Measurements from ENCODE around the gene HCAR2.

Gene HCAR2

DNA sequence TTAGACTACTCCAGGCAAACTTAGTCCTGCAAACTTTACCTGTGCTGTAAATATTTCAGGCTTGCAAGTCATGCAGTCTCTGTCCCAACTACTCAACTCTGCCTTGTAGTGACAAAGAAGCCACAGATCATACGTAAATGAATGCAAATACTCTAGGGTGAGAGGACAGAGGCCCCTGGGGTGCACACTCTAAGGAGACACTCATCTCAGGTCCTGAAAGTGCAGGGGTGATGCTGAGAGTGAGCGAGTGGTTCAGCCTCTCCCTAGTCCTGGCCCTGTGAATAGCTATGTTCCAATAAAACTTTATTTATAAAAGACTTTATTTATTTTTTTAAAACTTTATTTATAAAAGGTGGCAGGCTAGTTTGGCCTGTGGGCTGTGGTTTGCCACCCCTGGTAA, 34.9 kb downstream of the HCAR2 start:
- CTCF ChIA-PET, result no interaction called here
- DNase-seq (ENCODE audit: extremely low spot score), result no peak
- no peak for TF ChIP-seq HDGF (IDR thresholded peaks at IDR 0.05; ENCODE audit: borderline replicate concordance)
- TF ChIP-seq PKNOX1 (IDR thresholded peaks at IDR 0.05), result no peak
- TF ChIP-seq ARNT (IDR thresholded peaks at IDR 0.05), result no peak
- no peak for TF ChIP-seq FOXK2 (IDR thresholded peaks at IDR 0.05)
- no peak for TF ChIP-seq BHLHE40 (IDR thresholded peaks at IDR 0.05; ENCODE audit: borderline replicate concordance)
- TF ChIP-seq TARDBP (IDR thresholded peaks at IDR 0.05), result no peak
- TF ChIP-seq L3MBTL2 (conservative IDR thresholded peaks at IDR 0.05), result no peak
- TF ChIP-seq SUZ12 (IDR thresholded peaks at IDR 0.05), result no peak
- no peak for TF ChIP-seq CTBP1 (IDR thresholded peaks at IDR 0.05; ENCODE audit: borderline replicate concordance)
- TF ChIP-seq ZNF384 (IDR thresholded peaks at IDR 0.05), result no peak
- TF ChIP-seq SP1 (IDR thresholded peaks at IDR 0.05), result no peak
- no peak for TF ChIP-seq FOXM1 (IDR thresholded peaks at IDR 0.05; ENCODE audit: borderline replicate concordance)
- no peak for TF ChIP-seq ELF4 (IDR thresholded peaks at IDR 0.05)
- no peak for TF ChIP-seq NFRKB (IDR thresholded peaks at IDR 0.05)
- no peak for TF ChIP-seq LEF1 (IDR thresholded peaks at IDR 0.05; ENCODE audit: borderline replicate concordance)
- TF ChIP-seq FOXA1 (IDR thresholded peaks at IDR 0.05), result no peak
- POLR2A ChIA-PET, result no interaction called here

GRCh38 chr12:122665759-122666158, 37.4 kb downstream of the HCAR2 start:
- no peak for TF ChIP-seq LEF1 (IDR thresholded peaks at IDR 0.05; ENCODE audit: borderline replicate concordance)
- no peak for TF ChIP-seq HDGF (IDR thresholded peaks at IDR 0.05; ENCODE audit: borderline replicate concordance)
- no peak for TF ChIP-seq FOXK2 (IDR thresholded peaks at IDR 0.05)
- no peak for TF ChIP-seq NFRKB (IDR thresholded peaks at IDR 0.05)
- TF ChIP-seq ELF4 (IDR thresholded peaks at IDR 0.05), result no peak
- no peak for TF ChIP-seq L3MBTL2 (conservative IDR thresholded peaks at IDR 0.05)
- TF ChIP-seq CTBP1 (IDR thresholded peaks at IDR 0.05; ENCODE audit: borderline replicate concordance), result no peak
- no peak for TF ChIP-seq TARDBP (IDR thresholded peaks at IDR 0.05)
- TF ChIP-seq FOXM1 (IDR thresholded peaks at IDR 0.05; ENCODE audit: borderline replicate concordance), result no peak
- no peak for TF ChIP-seq SUZ12 (IDR thresholded peaks at IDR 0.05)
- TF ChIP-seq PKNOX1 (IDR thresholded peaks at IDR 0.05), result no peak
- TF ChIP-seq SP1 (IDR thresholded peaks at IDR 0.05), result no peak
- TF ChIP-seq FOXA1 (IDR thresholded peaks at IDR 0.05), result no peak
- TF ChIP-seq ARNT (IDR thresholded peaks at IDR 0.05), result no peak
- no peak for TF ChIP-seq ZNF384 (IDR thresholded peaks at IDR 0.05)
- TF ChIP-seq BHLHE40 (IDR thresholded peaks at IDR 0.05; ENCODE audit: borderline replicate concordance), result no peak
- no peak for DNase-seq (ENCODE audit: extremely low spot score)
- ChIA-PET CTCF (no interaction called here), POLR2A (no interaction called here)

GRCh38 chr12:122665349-122665748, 37.8 kb downstream of the HCAR2 start:
- CTCF ChIA-PET, result no interaction called here
- DNase-seq (ENCODE audit: extremely low spot score), result no peak
- POLR2A ChIA-PET, result no interaction called here
- TF ChIP-seq FOXK2 (IDR thresholded peaks at IDR 0.05) (no peak), ELF4 (IDR thresholded peaks at IDR 0.05) (no peak), L3MBTL2 (conservative IDR thresholded peaks at IDR 0.05) (no peak), PKNOX1 (IDR thresholded peaks at IDR 0.05) (0 out of 2 replicates have a peak, but pooled peaks have one; percentile 4), LEF1 (IDR thresholded peaks at IDR 0.05; ENCODE audit: borderline replicate concordance) (no peak), CTBP1 (IDR thresholded peaks at IDR 0.05; ENCODE audit: borderline replicate concordance) (no peak)

- TF ChIP-seq L3MBTL2 (conservative IDR thresholded peaks at IDR 0.05) (no peak), FOXA1 (IDR thresholded peaks at IDR 0.05) (no peak), FOXK2 (IDR thresholded peaks at IDR 0.05) (no peak), ZNF384 (IDR thresholded peaks at IDR 0.05) (no peak), ELF4 (IDR thresholded peaks at IDR 0.05) (no peak)
- no peak for DNase-seq (ENCODE audit: extremely low spot score)
- ChIA-PET POLR2A (no interaction called here), CTCF (no interaction called here)
Measured at GRCh38 chr12:122661938-122662337, 41.2 kb downstream of the HCAR2 start.

- ChIA-PET POLR2A (no interaction called here), CTCF (no interaction called here)
- no peak for TF ChIP-seq BHLHE40 (IDR thresholded peaks at IDR 0.05; ENCODE audit: borderline replicate concordance)
- TF ChIP-seq CTBP1 (IDR thresholded peaks at IDR 0.05; ENCODE audit: borderline replicate concordance), result no peak
- TF ChIP-seq LEF1 (IDR thresholded peaks at IDR 0.05; ENCODE audit: borderline replicate concordance), result no peak
- TF ChIP-seq ZNF384 (IDR thresholded peaks at IDR 0.05), result no peak
- TF ChIP-seq TARDBP (IDR thresholded peaks at IDR 0.05), result no peak
- no peak for TF ChIP-seq L3MBTL2 (conservative IDR thresholded peaks at IDR 0.05)
- DNase-seq (ENCODE audit: extremely low spot score), result no peak
Measured at GRCh38 chr12:122661246-122661645, 41.9 kb downstream of the HCAR2 start.

DNA sequence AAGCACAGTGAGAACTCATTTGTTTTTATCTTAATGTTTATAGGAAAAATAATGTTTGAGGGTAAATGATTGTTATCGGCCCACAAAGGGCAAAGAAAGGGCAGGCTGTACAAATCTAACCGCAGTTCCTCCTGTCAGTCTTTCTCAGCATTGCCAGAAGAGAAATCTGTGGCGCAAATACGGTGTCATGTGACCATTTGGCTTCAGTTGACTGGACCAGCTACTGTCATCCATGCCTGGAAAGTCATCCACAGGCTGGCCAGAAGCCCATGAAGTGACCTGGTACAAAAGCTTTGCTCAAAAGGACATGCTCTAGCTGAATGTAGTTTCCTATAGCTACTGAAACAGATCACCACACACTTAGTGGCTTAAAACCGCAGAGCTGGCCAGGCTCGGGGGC, 43.6 kb downstream of the HCAR2 start:
- no peak for TF ChIP-seq BHLHE40 (IDR thresholded peaks at IDR 0.05; ENCODE audit: borderline replicate concordance)
- TF ChIP-seq ZNF384 (IDR thresholded peaks at IDR 0.05), result no peak
- no peak for TF ChIP-seq FOXA1 (IDR thresholded peaks at IDR 0.05)
- TF ChIP-seq FOXM1 (IDR thresholded peaks at IDR 0.05; ENCODE audit: borderline replicate concordance), result no peak
- no peak for TF ChIP-seq SP1 (IDR thresholded peaks at IDR 0.05)
- no peak for TF ChIP-seq SUZ12 (IDR thresholded peaks at IDR 0.05)
- no peak for TF ChIP-seq LEF1 (IDR thresholded peaks at IDR 0.05; ENCODE audit: borderline replicate concordance)
- no peak for TF ChIP-seq PKNOX1 (IDR thresholded peaks at IDR 0.05)

More for the DNA sequence above, 43.6 kb downstream of the HCAR2 start:
- no peak for DNase-seq (ENCODE audit: extremely low spot score)
- POLR2A ChIA-PET, result no interaction called here
- CTCF ChIA-PET, result interaction anchor here (0.8 kb wide), 1 partner anchor 133 kb away, joined by 3 read pairs; no protein-coding TSS in a partner anchor

All from HEK293T (cell line).